CD4-positive, alpha-beta T cell (primary cell): ENCODE data around the gene KNTC1. TPM values are rescaled to one million over a fixed set of nuclear protein-coding genes. Genes with fewer than 3 reads are reported as not detected.
A peak's percentile ranks its signal among the peaks of the same experiment; 100 is the strongest.
"Not testable (repeated sequence)": the region's sequence is repeated elsewhere in the genome, so short reads cannot be mapped to it uniquely, and the experiment has no call there.

ENCODE experiments used
- ATAC-seq: fragments of 200-7000 bp; cut with Tn5 transposase; one replicate; pipeline ENCODE4 v1.10.0; 2022; ENCODE audit warnings: mild to moderate bottlenecking; ENCODE audit not compliant: poor library complexity
- CTCF ChIA-PET: fragments of 350-600 bp; sonication (Branson Sonifier 250); formaldehyde crosslinking; loops from one replicate; lab custom pipeline; 2021; ENCODE audit warnings: antibody characterized with exemption, inconsistent platforms; lab: Charles Lee
- POLR2A ChIA-PET: fragments of 350-600 bp; sonication (Branson Sonifier 250); formaldehyde crosslinking; loops from one replicate; lab custom pipeline; 2021; ENCODE audit warnings: antibody characterized with exemption, inconsistent platforms; lab: Charles Lee
- DNase-seq, 14 experiments: peaks; one replicate each; pipeline ENCODE4 v3.0.0-alpha.2; 2013 to 2020; ENCODE audit warnings: mixed read lengths in 2 of 14
- H3K27ac ChIP-seq, 2 donors: one replicate each; pipeline versions ENCODE4 v1.5.1 to v1.7.0; 2013; ENCODE audit warnings: low read length in 2 of 2, low read depth in 1 of 2, mild to moderate bottlenecking in 1 of 2
- H3K27me3 ChIP-seq, 2 experiments: 1 replicate in 1 of 2; 2 replicates in 1 of 2; pipeline versions ENCODE4 v1.6.1 to v1.7.0; 2013; ENCODE audit warnings: low read length in 2 of 2, control low read depth in 1 of 2, mild to moderate bottlenecking in 1 of 2, moderate library complexity in 1 of 2; ENCODE audit not compliant: insufficient read depth in 2 of 2, control insufficient read depth in 1 of 2
- H3K36me3 ChIP-seq: one replicate; pipeline ENCODE4 v1.6.1; 2013; ENCODE audit warnings: low read length, control low read depth; ENCODE audit not compliant: insufficient read depth
- H3K4me1 ChIP-seq: one replicate; pipeline ENCODE4 v1.6.1; 2013; ENCODE audit warnings: low read length, control low read depth; ENCODE audit not compliant: insufficient read depth
- H3K4me3 ChIP-seq: one replicate; pipeline ENCODE4 v1.5.1; 2013; ENCODE audit warnings: mild to moderate bottlenecking, low read length, moderate library complexity
- H3K9me3 ChIP-seq, 2 experiments: 1 replicate in 1 of 2; 2 replicates in 1 of 2; pipeline versions ENCODE4 v1.6.1 to v1.7.0; 2013; ENCODE audit warnings: low read length in 2 of 2, mild to moderate bottlenecking in 2 of 2, control low read depth in 1 of 2, moderate library complexity in 1 of 2; ENCODE audit not compliant: control insufficient read depth in 1 of 2, insufficient read depth in 1 of 2
- H3K27ac Mint-ChIP-seq: one replicate; pipeline ENCODE4 v1.8.0; 2020; ENCODE audit warnings: mixed read lengths
- H3K27me3 Mint-ChIP-seq: one replicate; pipeline ENCODE4 v1.8.0; 2021; ENCODE audit warnings: mixed read lengths
- H3K36me3 Mint-ChIP-seq: one replicate; pipeline ENCODE4 v1.8.0; 2021; ENCODE audit warnings: low read depth, mixed read lengths
- H3K4me1 Mint-ChIP-seq: one replicate; pipeline ENCODE4 v1.8.0; 2021; ENCODE audit warnings: low read depth, mixed read lengths
- H3K4me3 Mint-ChIP-seq: one replicate; pipeline ENCODE4 v1.8.0; 2020; ENCODE audit warnings: mild to moderate bottlenecking, mixed read lengths
- H3K9me3 Mint-ChIP-seq: one replicate; pipeline ENCODE4 v1.8.0; 2020; ENCODE audit warnings: mixed read lengths
- intact Hi-C, 2 experiments: fragments of 100-400 bp; cut with DNase I in 1 of 2; cut with micrococcal nuclease in 1 of 2; formaldehyde crosslinking; loops; one replicate each; pipeline versions ENCODE4 v1.15.1 to v1.9.0; 2023 to 2025; cut with DNase I, micrococcal nuclease
- total RNA-seq, 174 experiments: library from RNA in 2 of 174; stranded (reverse) in 2 of 174; gene quantifications; one replicate each; pipeline ENCODE4 v1.2.3 and lab custom pipeline; 2021 to 2026
- TF ChIP-seq, protein P1 (sequence below): fragments of 200-600 bp; IDR thresholded peaks from one replicate; pipeline ENCODE4 v1.8.0; 2022; ENCODE audit warnings: antibody characterized with exemption, mild to moderate bottlenecking

KNTC1 gene
- total RNA-seq, 2 experiments from 2014 or later: 23.3 to 23.8 TPM

DNA sequence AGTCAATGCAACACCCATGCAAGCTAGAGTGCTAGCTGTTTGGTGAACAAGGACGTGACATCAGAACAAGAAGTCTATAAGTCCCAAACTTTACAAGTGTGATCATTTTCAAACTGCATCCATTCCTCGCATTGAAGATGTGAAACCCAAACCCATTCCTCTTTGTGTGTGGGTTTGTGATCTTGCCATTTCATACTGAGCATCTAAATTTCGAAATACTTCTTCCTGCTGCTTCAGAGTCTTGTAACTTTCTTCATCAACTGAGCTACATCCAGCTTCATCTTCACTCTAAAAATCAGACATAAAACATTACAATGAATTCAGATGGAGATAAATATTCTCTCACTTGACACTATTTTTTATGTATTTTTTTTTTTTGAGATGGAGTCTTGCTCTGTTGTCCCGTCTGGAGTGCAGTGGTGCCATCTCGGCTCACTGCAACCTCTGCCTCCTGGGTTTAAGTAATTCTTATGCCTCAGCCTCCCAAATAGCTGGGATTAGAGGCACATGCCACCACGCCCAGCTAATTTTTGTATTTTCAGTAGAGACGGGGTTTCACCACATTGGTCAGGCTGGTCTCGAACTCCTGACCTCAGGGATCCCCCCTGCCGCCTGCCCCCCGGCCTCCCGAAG is 21.5 kb upstream of the KNTC1 start:
- Mint-ChIP-seq H3K4me1 (peaks cover 23% of the 10 kb centered on the region), H3K27ac (peak overlapping the region; percentile 13), H3K27me3 (no peaks in the 10 kb centered on the region), H3K9me3 (no peaks in the 10 kb centered on the region), H3K36me3 (peaks cover 91% of the 10 kb centered on the region), H3K4me3 (no peak overlapping the region)
- H3K27me3 ChIP-seq: no peaks in the 10 kb centered on the region
- peaks cover 71% of the 10 kb centered on the region for H3K36me3 ChIP-seq
- intact Hi-C loops: loop anchor here in 1 of 2 experiments (10.0 kb wide), 1 partner anchor 241 kb away; the partner anchor contains the start of gene VPS33A
- H3K4me1 ChIP-seq: peaks cover 16% of the 10 kb centered on the region
- DNase-seq (no peak), ATAC-seq (no peak)
- no peak overlapping the region for H3K27ac ChIP-seq
- no peaks in the 10 kb centered on the region for H3K9me3 ChIP-seq
- TF ChIP-seq, protein P1, sequence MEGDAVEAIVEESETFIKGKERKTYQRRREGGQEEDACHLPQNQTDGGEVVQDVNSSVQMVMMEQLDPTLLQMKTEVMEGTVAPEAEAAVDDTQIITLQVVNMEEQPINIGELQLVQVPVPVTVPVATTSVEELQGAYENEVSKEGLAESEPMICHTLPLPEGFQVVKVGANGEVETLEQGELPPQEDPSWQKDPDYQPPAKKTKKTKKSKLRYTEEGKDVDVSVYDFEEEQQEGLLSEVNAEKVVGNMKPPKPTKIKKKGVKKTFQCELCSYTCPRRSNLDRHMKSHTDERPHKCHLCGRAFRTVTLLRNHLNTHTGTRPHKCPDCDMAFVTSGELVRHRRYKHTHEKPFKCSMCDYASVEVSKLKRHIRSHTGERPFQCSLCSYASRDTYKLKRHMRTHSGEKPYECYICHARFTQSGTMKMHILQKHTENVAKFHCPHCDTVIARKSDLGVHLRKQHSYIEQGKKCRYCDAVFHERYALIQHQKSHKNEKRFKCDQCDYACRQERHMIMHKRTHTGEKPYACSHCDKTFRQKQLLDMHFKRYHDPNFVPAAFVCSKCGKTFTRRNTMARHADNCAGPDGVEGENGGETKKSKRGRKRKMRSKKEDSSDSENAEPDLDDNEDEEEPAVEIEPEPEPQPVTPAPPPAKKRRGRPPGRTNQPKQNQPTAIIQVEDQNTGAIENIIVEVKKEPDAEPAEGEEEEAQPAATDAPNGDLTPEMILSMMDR: no peak
- H3K4me3 ChIP-seq: no peak overlapping the region
- ChIA-PET CTCF (interaction anchor here (1.0 to 1.4 kb wide), 2 partner anchors 17 to 34 kb away, joined by 3 to 6 read pairs; no protein-coding TSS in a partner anchor), POLR2A (no interaction called here)

GRCh38 chr12:122506393-122506938 is 20.6 kb upstream of the KNTC1 start:
- H3K4me1 ChIP-seq: peaks cover 10% of the 10 kb centered on the region
- peaks cover 14% of the 10 kb centered on the region for H3K4me1 Mint-ChIP-seq
- H3K27ac Mint-ChIP-seq: no peak overlapping the region
- DNase-seq (no peak), ATAC-seq (no peak)
- no peak overlapping the region for H3K4me3 Mint-ChIP-seq
- H3K9me3 ChIP-seq: no peaks in the 10 kb centered on the region
- CTCF ChIA-PET: no interaction called here
- no peak overlapping the region for H3K4me3 ChIP-seq
- TF ChIP-seq, protein P1: no peak
- H3K27ac ChIP-seq: no peak overlapping the region
- peaks cover 81% of the 10 kb centered on the region for H3K36me3 ChIP-seq
- POLR2A ChIA-PET: no interaction called here
- H3K9me3 Mint-ChIP-seq: no peaks in the 10 kb centered on the region
- H3K36me3 Mint-ChIP-seq: peaks cover 91% of the 10 kb centered on the region
- no peaks in the 10 kb centered on the region for H3K27me3 ChIP-seq
- H3K27me3 Mint-ChIP-seq: no peaks in the 10 kb centered on the region
- intact Hi-C loops: loop anchor here in 1 of 2 experiments (10.0 kb wide), 1 partner anchor 242 kb away; the partner anchor contains the start of gene VPS33A

- Histone ChIP-seq H3K9me3 (no peaks in the 10 kb centered on the region), H3K36me3 (peaks cover 95% of the 10 kb centered on the region), H3K4me1 (no peaks in the 10 kb centered on the region), H3K27me3 (no peaks in the 10 kb centered on the region), H3K4me3 (no peak overlapping the region), H3K27ac (no peak overlapping the region)
- Mint-ChIP-seq H3K4me1 (peaks cover 5% of the 10 kb centered on the region), H3K9me3 (no peaks in the 10 kb centered on the region), H3K4me3 (no peak overlapping the region), H3K27me3 (no peaks in the 10 kb centered on the region), H3K27ac (no peak overlapping the region), H3K36me3 (peaks cover 97% of the 10 kb centered on the region)
- CTCF ChIA-PET: no interaction called here
- intact Hi-C loops: loop anchor here in 1 of 2 experiments (10.0 kb wide), 1 partner anchor 243 kb away; the partner anchor contains the start of gene VPS33A
- POLR2A ChIA-PET: interaction anchor here (1.0 to 1.7 kb wide), 2 partner anchors 10 to 16 kb away, joined by 4 to 5 read pairs; no protein-coding TSS in a partner anchor
- TF ChIP-seq, protein P1: no peak
- DNase-seq: no peak
- ATAC-seq: no peak
Measured at GRCh38 chr12:122508163-122508562, 18.9 kb upstream of the KNTC1 start.

DNA sequence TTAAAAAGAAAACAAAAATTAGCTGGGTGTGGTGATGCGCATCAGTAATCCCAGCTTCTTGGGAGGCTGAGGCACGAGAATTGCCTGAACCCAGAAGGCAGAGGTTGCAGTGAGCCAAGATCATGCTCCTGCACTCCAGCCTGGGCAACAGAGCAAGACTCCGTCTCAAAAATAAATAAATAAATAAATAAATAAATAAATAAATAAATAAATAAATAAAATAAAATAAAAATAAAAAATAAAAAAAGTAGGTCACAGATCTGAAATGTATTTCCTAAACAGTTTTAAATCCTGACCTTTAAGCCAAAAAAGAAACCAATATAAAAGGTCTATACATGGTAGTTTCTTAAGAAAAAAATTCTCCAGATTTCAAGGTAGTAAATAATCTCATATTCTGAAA is 14.0 kb upstream of the KNTC1 start:
- H3K36me3 Mint-ChIP-seq: peaks cover 99% of the 10 kb centered on the region
- peaks cover 96% of the 10 kb centered on the region for H3K36me3 ChIP-seq
- H3K27ac Mint-ChIP-seq, DNase-seq, H3K9me3 Mint-ChIP-seq, intact Hi-C loops, ATAC-seq, H3K4me1 Mint-ChIP-seq, H3K4me1 ChIP-seq, H3K4me3 ChIP-seq, H3K9me3 ChIP-seq, H3K27ac ChIP-seq, H3K27me3 ChIP-seq, H3K4me3 Mint-ChIP-seq, H3K27me3 Mint-ChIP-seq: not testable (repeated sequence)
- ChIA-PET POLR2A (interaction anchor here (0.7 to 1.7 kb wide), 3 partner anchors 11 to 14 kb away, joined by 4 to 7 read pairs (median 4); partner anchors contain the start of genes KNTC1, RSRC2 and ZCCHC8), CTCF (interaction anchor here (0.8 kb wide), 1 partner anchor 12 kb away, joined by 3 read pairs; the partner anchor contains the start of gene ZCCHC8)
